GM12874 (cell line): ENCODE data around the gene GSC2.

Experiments used
- CTCF ChIP-seq: IDR thresholded peaks from 2 replicates; pipeline ENCODE4 v1.5.1; 2011; ENCODE audit warnings: low read depth, mild to moderate bottlenecking, control low read depth, low read length, moderate library complexity; ENCODE audit not compliant: insufficient read depth

The GSC2 gene

GRCh38 chr22:19108807-19109197 is 41.3 kb downstream of the GSC2 start:
- TF ChIP-seq CTCF: no peak

GRCh38 chr22:19107730-19108074 is 42.4 kb downstream of the GSC2 start:
- no peak for TF ChIP-seq CTCF

- no peak for TF ChIP-seq CTCF
Observed at GRCh38 chr22:19106886-19107729, 43.0 kb downstream of the GSC2 start.

- peak; percentile 58 for TF ChIP-seq CTCF
Observed at GRCh38 chr22:19105867-19106802, 44.0 kb downstream of the GSC2 start.

- no peak for TF ChIP-seq CTCF
Observed at GRCh38 chr22:19105456-19105855, 44.6 kb downstream of the GSC2 start.

- no peak for TF ChIP-seq CTCF
Observed at GRCh38 chr22:19103880-19104821, 45.9 kb downstream of the GSC2 start.
